SIG-M5 treated with dmso at 0.1 percent for 504 hours (cell line): Measurements from ENCODE around the gene HNF1A.
"Not testable (repeated sequence)": the region's sequence is repeated elsewhere in the genome, so short reads cannot be mapped to it uniquely, and the experiment has no call there.

Source experiments
- DNase-seq: peaks from one replicate; lab custom pipeline; 2025; ENCODE audit not compliant: unreplicated experiment; lab: John Stamatoyannopoulos, UW

The HNF1A gene

GRCh38 chr12:121043067-121043466, 64.7 kb downstream of the HNF1A start:
- no peak for DNase-seq

GRCh38 chr12:121047400-121047799, 69.1 kb downstream of the HNF1A start:
- DNase-seq = not testable (repeated sequence)

GRCh38 chr12:121048442-121048841, 70.1 kb downstream of the HNF1A start:
- DNase-seq = no peak

GRCh38 chr12:121050725-121051124, 72.4 kb downstream of the HNF1A start:
- DNase-seq = no peak
